Mesendoderm (in vitro differentiated cells): ENCODE measurements around the gene GTF2H4.

ENCODE experiments used
- DNase-seq: peaks from one replicate; pipeline ENCODE4 v3.0.0; 2013
- H2AK5ac ChIP-seq: 2 replicates; pipeline ENCODE4 v1.6.1; 2013; ENCODE audit warnings: low read length, inconsistent platforms
- H2BK120ac ChIP-seq: 2 replicates; pipeline ENCODE4 v1.6.1; 2013; ENCODE audit warnings: low read depth, mild to moderate bottlenecking, low read length, moderate library complexity, mixed read lengths
- H2BK15ac ChIP-seq: replicated peaks from 2 replicates; pipeline ENCODE4 v1.6.1; 2013; ENCODE audit warnings: low read depth, mild to moderate bottlenecking, moderate library complexity
- H2BK5ac ChIP-seq: 2 replicates; pipeline ENCODE4 v1.6.1; 2013; ENCODE audit warnings: low read length, inconsistent platforms
- H3K18ac ChIP-seq: 2 replicates; pipeline ENCODE4 v1.6.1; 2013; ENCODE audit warnings: mild to moderate bottlenecking, low read length, mixed read lengths
- H3K23ac ChIP-seq: one replicate; pipeline ENCODE4 v1.6.1; 2013; ENCODE audit warnings: low read length
- H3K27ac ChIP-seq: 2 replicates; pipeline ENCODE4 v1.5.1; 2013; ENCODE audit warnings: low read depth, mild to moderate bottlenecking, inconsistent platforms, low read length, moderate library complexity
- H3K27me3 ChIP-seq: 2 replicates; pipeline ENCODE4 v1.6.1; 2013; ENCODE audit warnings: low read length, control low read depth, mild to moderate bottlenecking, inconsistent platforms; ENCODE audit not compliant: insufficient read depth, poor library complexity
- H3K36me3 ChIP-seq: 2 replicates; pipeline ENCODE4 v1.6.1; 2013; ENCODE audit warnings: low read length, inconsistent platforms; ENCODE audit not compliant: control insufficient read depth, insufficient read depth
- H3K4ac ChIP-seq: one replicate; pipeline ENCODE4 v1.6.1; 2013; ENCODE audit warnings: low read depth, mild to moderate bottlenecking, low read length, moderate library complexity
- H3K4me1 ChIP-seq: 2 replicates; pipeline ENCODE4 v1.6.1; 2013; ENCODE audit warnings: low read depth, low read length, inconsistent platforms; ENCODE audit not compliant: control insufficient read depth
- H3K4me2 ChIP-seq: 2 replicates; pipeline ENCODE4 v1.6.1; 2013; ENCODE audit warnings: low read length
- H3K4me3 ChIP-seq: 2 replicates; pipeline ENCODE4 v1.5.1; 2013; ENCODE audit warnings: mild to moderate bottlenecking, low read length
- H3K56ac ChIP-seq: one replicate; pipeline ENCODE4 v1.6.1; 2013; ENCODE audit warnings: low read length
- H3K79me1 ChIP-seq: 2 replicates; pipeline ENCODE4 v1.6.1; 2013; ENCODE audit warnings: low read length, inconsistent platforms
- H3K79me2 ChIP-seq: 2 replicates; pipeline ENCODE4 v1.6.1; 2013; ENCODE audit warnings: mild to moderate bottlenecking, low read length; ENCODE audit not compliant: control insufficient read depth, insufficient read depth
- H3K9ac ChIP-seq: 2 replicates; pipeline ENCODE4 v1.6.1; 2013; ENCODE audit warnings: low read length, inconsistent platforms
- H4K5ac ChIP-seq: one replicate; pipeline ENCODE4 v1.6.1; 2013; ENCODE audit warnings: low read length
- H4K8ac ChIP-seq: one replicate; pipeline ENCODE4 v1.6.1; 2013; ENCODE audit warnings: low read depth, mild to moderate bottlenecking, control low read depth, low read length, moderate library complexity
- WGBS: extraction: QIAGEN DNeasy Blood & Tissue Kit; methylation state at CpG from one replicate; pipeline ENCODE4 v1.1.7; 2013; ENCODE audit warnings: low lambda C conversion rate, missing lambda C conversion rate; ENCODE audit not compliant: insufficient coverage; ENCODE audit errors: extremely low coverage; 5-methylcytosine and 5-hydroxymethylcytosine counted together

The GTF2H4 gene

DNA sequence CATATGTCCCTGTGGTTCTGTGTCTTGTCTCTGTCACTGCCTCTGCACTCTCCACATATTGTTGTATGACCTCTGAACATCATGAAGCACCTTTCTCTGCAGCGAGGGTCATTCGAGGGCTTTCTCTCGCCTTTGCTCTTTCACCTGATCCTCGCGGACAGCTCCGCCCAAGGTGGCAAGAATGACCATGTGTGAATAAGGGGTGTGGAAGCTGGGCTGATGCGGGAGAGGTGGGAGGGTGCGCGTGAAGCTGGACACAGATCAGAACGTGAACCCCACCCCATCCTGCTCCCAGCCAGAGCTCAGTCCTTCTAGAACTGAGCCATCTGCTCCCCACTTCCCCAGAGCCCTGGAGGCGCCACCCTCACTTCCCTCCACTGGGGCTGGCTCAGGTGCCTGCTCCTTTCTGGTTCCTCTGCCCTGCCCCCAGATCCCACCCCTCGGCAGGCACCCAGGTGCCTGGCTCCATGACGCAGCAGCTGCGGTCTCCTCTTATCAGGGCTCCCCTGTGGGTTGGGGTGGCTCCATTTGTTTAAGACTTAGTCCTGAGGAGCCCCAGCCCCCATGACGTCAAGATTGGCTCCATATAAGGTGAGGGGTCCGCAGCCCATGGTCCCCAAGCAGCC lies 32.5 kb downstream of the GTF2H4 start, which contains the start of gene MUCL3:
Gene MUCL3, plus strand, starts transcription at position 613 of the 626 bp plus-strand sequence. CDS start 27 bp downstream, outside the sequence.
- H3K4me2 ChIP-seq = no peak within 1 kb of the TSS
- H2BK120ac ChIP-seq = no peak within 1 kb of the TSS
- no peak within 1 kb of the TSS for H2BK15ac ChIP-seq
- no peak within 1 kb of the TSS for H4K5ac ChIP-seq
- H3K27ac ChIP-seq = no peak within 1 kb of the TSS
- H2BK5ac ChIP-seq = no peak within 1 kb of the TSS
- H3K4ac ChIP-seq = no peak within 1 kb of the TSS
- no peaks in the 10 kb centered on the region for H3K27me3 ChIP-seq
- no peaks in the 10 kb centered on the region for H3K79me1 ChIP-seq
- H3K18ac ChIP-seq = no peak within 1 kb of the TSS
- no peak within 1 kb of the TSS for H2AK5ac ChIP-seq
- H3K79me2 ChIP-seq = no peaks in the 10 kb centered on the region
- WGBS = no CpG with 5 or more reads among the region's 16 CpGs
- H3K4me1 ChIP-seq = peaks cover 9% of the 10 kb centered on the region
- DNase-seq = no peak
- H4K8ac ChIP-seq = no peak within 1 kb of the TSS
- H3K56ac ChIP-seq = peak within 1 kb of the TSS; percentile 7
- H3K9ac ChIP-seq = no peak within 1 kb of the TSS
- no peaks in the 10 kb centered on the region for H3K36me3 ChIP-seq
- H3K4me3 ChIP-seq = no peak within 1 kb of the TSS
- H3K23ac ChIP-seq = no peak within 1 kb of the TSS

DNA sequence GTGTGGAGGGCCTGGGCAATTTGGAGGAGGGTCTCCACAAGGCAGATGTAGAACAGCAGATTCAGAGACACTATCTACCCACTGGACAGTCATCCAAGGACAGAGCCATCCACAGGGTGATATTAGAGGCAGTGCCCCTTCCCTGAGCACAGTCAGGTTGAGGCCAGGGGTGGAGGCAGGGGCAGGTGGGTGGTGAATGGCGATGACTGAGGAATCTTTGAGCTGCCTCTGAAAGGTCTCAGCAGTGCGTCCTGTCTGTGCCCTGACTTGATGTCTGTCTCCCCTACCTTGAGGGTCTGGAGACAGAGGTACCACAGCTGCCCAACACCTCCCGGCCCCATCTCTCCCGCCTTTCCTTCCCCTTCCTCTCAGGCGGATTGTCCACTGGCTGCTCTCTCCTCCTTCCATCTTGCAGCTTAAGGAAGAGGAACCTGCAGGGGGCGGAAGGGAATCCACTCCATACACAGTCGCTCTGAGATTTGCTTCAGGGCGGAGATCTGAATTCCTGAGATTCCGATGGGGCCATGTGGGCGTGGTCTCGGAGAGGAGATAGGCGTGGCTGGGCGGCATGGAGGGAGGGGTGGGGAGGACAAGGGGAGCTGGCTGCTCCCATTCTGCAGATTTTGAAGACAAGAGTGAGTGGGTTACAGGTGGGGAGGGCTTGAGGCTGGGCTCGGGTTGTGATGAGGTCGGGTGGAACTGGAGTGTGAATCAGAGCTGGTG lies 34.5 kb downstream of the GTF2H4 start:
- DNase-seq = peak; percentile 98

DNA sequence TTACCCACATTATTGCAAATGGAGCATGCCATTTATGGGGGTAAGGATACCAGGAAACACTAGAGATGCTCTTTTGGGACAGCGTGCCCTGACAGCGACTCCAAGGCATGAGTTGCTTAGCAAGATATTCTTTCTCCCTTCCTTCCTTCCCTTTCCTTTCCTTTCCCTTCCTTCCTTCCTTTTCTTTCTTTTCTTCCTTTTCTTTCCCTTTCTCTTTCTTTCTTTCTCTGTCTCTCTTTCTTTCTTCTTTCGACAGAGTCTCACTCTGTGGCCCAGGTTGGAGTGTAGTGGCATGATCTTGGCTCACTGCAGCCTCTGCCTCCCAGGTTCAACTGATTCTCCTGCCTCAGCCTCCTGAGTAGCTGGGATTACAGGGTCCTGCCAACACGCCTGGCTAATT lies 36.0 kb downstream of the GTF2H4 start:
- H3K23ac ChIP-seq = no peak overlapping the region
- no peak overlapping the region for H3K9ac ChIP-seq
- H4K8ac ChIP-seq = no peak overlapping the region
- no peak overlapping the region for H2AK5ac ChIP-seq
- WGBS = no CpG with 5 or more reads among the region's 4 CpGs
- H3K4ac ChIP-seq = no peak overlapping the region
- no peak overlapping the region for H3K18ac ChIP-seq
- no peak overlapping the region for H3K56ac ChIP-seq
- H3K36me3 ChIP-seq = no peaks in the 10 kb centered on the region
- H4K5ac ChIP-seq = no peak overlapping the region
- no peaks in the 10 kb centered on the region for H3K79me2 ChIP-seq
- H3K27me3 ChIP-seq = no peaks in the 10 kb centered on the region
- H3K79me1 ChIP-seq = no peaks in the 10 kb centered on the region
- no peak overlapping the region for H2BK15ac ChIP-seq
- H3K4me3 ChIP-seq = no peak overlapping the region
- peaks cover 7% of the 10 kb centered on the region for H3K4me1 ChIP-seq
- H2BK5ac ChIP-seq = no peak overlapping the region
- no peak overlapping the region for H3K4me2 ChIP-seq
- no peak for DNase-seq
- H3K27ac ChIP-seq = no peak overlapping the region
- no peak overlapping the region for H2BK120ac ChIP-seq

More for the DNA sequence above, 34.5 kb downstream of the GTF2H4 start:
- Histone ChIP-seq H3K4me1 (peaks cover 7% of the 10 kb centered on the region), H2BK120ac (no peak overlapping the region), H3K18ac (no peak overlapping the region), H3K79me2 (no peaks in the 10 kb centered on the region), H2BK5ac (peak overlapping the region; percentile 89), H2AK5ac (peak overlapping the region; percentile 95), H3K36me3 (no peaks in the 10 kb centered on the region), H3K4ac (no peak overlapping the region), H3K4me2 (no peak overlapping the region), H3K27me3 (no peaks in the 10 kb centered on the region), H3K4me3 (no peak overlapping the region), H3K79me1 (no peaks in the 10 kb centered on the region), H3K56ac (peak overlapping the region; percentile 79), H3K23ac (peak overlapping the region; percentile 92), H3K9ac (peak overlapping the region; percentile 50), H4K8ac (no peak overlapping the region), H2BK15ac (no peak overlapping the region), H3K27ac (no peak overlapping the region), H4K5ac (no peak overlapping the region)
- WGBS = no CpG with 5 or more reads among the region's 15 CpGs

DNA sequence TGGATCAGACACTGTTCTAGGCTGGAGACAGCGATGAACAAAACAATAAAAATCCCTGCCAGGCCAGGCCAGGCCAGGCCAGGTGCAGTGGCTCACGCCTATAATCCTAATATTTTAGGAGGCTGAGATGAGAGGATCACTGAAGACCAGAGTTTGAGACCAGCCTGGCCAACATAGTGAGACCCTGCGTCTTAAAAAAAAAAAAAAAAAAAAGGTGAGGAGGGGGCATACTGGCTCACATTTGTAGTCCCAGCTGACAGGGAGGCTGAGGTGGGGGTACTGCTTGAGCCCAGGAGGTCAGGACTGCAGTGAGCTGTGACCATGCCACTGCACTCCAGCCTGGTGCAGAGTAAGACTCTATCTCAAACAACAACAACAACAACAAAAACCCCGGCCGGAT lies 37.3 kb downstream of the GTF2H4 start:
- no peak overlapping the region for H3K23ac ChIP-seq
- no CpG with 5 or more reads among the region's 5 CpGs for WGBS
- H3K56ac ChIP-seq = no peak overlapping the region
- no peak overlapping the region for H2BK120ac ChIP-seq
- H3K36me3 ChIP-seq = no peaks in the 10 kb centered on the region
- no peak overlapping the region for H3K9ac ChIP-seq
- no peak overlapping the region for H4K8ac ChIP-seq
- peaks cover 7% of the 10 kb centered on the region for H3K4me1 ChIP-seq
- no peaks in the 10 kb centered on the region for H3K79me2 ChIP-seq
- H2BK15ac ChIP-seq = no peak overlapping the region
- no peak overlapping the region for H3K18ac ChIP-seq
- H3K4ac ChIP-seq = no peak overlapping the region
- H3K4me3 ChIP-seq = no peak overlapping the region
- H2AK5ac ChIP-seq = no peak overlapping the region
- H3K27ac ChIP-seq = no peak overlapping the region
- H2BK5ac ChIP-seq = no peak overlapping the region
- H3K79me1 ChIP-seq = no peaks in the 10 kb centered on the region
- DNase-seq = no peak
- H3K4me2 ChIP-seq = no peak overlapping the region
- H4K5ac ChIP-seq = no peak overlapping the region
- no peaks in the 10 kb centered on the region for H3K27me3 ChIP-seq

DNA sequence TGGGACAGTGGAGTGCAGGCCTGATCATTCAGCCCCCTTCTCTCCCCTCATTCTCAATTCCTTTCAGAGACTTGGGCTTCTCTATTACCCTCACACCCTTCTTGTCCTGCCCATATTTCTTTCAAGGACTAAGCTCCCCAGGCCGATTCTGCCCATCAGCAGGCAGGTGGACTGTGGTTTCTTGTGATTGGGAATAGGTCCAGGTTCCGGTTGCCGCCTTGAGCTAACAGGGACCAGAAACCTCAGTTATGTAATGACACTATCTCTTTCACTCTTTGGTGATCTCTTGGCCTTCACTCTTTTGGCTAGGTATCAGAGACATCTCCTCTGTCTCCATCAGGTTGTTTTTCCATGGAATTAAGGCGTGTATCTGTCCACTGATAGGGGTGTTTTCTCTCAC lies 39.2 kb downstream of the GTF2H4 start:
- DNase-seq = no peak
- Histone ChIP-seq H4K5ac (no peak overlapping the region), H3K4me2 (no peak overlapping the region), H4K8ac (no peak overlapping the region), H3K4ac (no peak overlapping the region), H3K79me1 (no peaks in the 10 kb centered on the region), H3K4me1 (peaks cover 5% of the 10 kb centered on the region), H3K79me2 (no peaks in the 10 kb centered on the region), H3K56ac (no peak overlapping the region), H3K27me3 (no peaks in the 10 kb centered on the region), H2BK15ac (no peak overlapping the region), H3K18ac (no peak overlapping the region), H3K27ac (no peak overlapping the region), H3K36me3 (no peaks in the 10 kb centered on the region), H2BK5ac (no peak overlapping the region), H3K4me3 (no peak overlapping the region), H3K9ac (no peak overlapping the region), H2AK5ac (no peak overlapping the region), H3K23ac (no peak overlapping the region), H2BK120ac (no peak overlapping the region)
- no CpG with 5 or more reads among the region's 4 CpGs for WGBS
